Stimulated activated memory B cell treated with anti-CD40 and anti-IgM and Interleukin-4, amounts not matched to agents 10 μg/mL and 1 μg/mL and 100 μg/mL, for 72 hours (primary cell): ENCODE data around the gene MCFD2.

Source experiments
- ATAC-seq: fragments of 150-1000 bp; cut with Tn5 transposase; 2 replicates; pipeline ENCODE4 v1.10.0; 2021
- H3K27ac Mint-ChIP-seq: one replicate; pipeline ENCODE4 v1.8.0; 2022; ENCODE audit warnings: mild to moderate bottlenecking, mixed read lengths
- H3K27me3 Mint-ChIP-seq: one replicate; pipeline ENCODE4 v1.8.0; 2022; ENCODE audit warnings: mixed read lengths
- H3K36me3 Mint-ChIP-seq: one replicate; pipeline ENCODE4 v1.8.0; 2022; ENCODE audit warnings: mixed read lengths
- H3K4me1 Mint-ChIP-seq: one replicate; pipeline ENCODE4 v1.8.0; 2022; ENCODE audit warnings: mixed read lengths
- H3K4me3 Mint-ChIP-seq: one replicate; pipeline ENCODE4 v1.8.0; 2022; ENCODE audit warnings: mild to moderate bottlenecking, moderate library complexity, mixed read lengths
- H3K9me3 Mint-ChIP-seq: one replicate; pipeline ENCODE4 v1.8.0; 2022; ENCODE audit warnings: mixed read lengths

Gene MCFD2

DNA sequence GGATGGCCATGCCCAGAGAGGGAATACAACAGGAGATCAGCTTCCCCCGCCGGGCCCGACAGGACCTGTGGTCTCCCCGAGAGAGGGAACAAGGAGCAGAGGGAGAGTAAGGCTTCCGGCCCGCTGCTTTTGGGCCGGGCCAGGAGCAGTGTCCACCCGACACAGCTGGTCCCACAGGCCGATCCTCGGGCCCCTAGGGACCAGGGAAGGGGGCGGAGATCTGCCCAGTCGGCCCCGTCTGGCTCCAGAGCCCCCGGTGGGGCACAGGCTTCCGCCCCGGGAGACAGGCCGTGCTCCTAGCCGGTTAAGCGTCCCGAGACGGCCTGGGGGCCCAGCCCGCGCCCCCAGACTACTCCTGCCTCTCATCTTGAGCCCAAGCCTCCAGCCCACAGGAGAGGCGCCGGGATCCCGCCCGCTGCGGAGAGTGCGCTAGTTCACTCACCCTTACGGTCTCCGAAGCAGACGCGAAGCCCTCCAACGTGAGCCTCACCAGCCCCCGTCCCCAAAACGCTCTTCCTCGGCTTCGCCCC is at the start of gene MCFD2:
TSS of gene MCFD2 (minus strand) at position 526 of the 530 bp plus-strand sequence. CDS start 6,635 bp downstream, outside the sequence.
- ATAC-seq: peak; percentile 53
- no peaks in the 10 kb centered on the region for H3K9me3 Mint-ChIP-seq
- H3K36me3 Mint-ChIP-seq: peaks cover 11% of the 10 kb centered on the region
- peak within 1 kb of the TSS; percentile 83 for H3K4me3 Mint-ChIP-seq
- peak within 1 kb of the TSS; percentile 71 for H3K27ac Mint-ChIP-seq
- peaks cover 50% of the 10 kb centered on the region for H3K4me1 Mint-ChIP-seq
- no peaks in the 10 kb centered on the region for H3K27me3 Mint-ChIP-seq

DNA sequence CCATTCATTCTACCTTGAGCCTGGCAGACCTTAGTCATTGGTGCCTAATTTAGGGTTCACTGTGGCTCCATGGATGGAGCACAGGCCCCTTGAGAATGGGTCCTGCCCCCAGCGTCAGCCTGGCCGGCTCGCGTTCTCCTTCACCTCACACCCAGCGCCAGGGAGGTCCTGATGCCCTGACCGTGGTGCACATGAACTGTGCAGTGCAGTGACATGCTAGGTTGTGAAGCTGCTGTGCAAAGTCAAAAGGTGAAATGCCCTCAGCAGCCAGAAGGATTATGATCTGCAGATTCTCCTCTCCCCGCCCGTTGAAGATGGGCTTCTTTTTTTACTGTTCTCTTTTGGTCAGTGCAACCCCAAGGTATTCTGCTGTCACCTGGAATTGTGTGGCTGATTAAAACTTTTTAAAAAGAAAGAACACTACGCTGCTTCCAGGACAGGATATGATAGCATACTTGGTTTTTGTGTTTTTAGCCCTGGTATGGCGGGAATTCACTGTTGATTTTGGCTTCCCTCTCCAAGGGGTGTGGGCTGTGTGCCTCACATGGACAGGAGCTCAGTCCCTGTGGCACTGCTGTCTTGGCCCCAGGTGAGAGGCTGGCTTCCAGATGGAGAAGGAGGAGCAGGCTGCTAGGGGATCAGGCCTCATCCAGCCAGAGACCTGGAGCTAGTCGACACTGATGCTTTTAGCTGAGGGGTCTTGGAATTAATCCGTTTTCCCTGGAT is 49.4 kb upstream of the MCFD2 start:
- Mint-ChIP-seq H3K36me3 (peaks cover 32% of the 10 kb centered on the region), H3K27me3 (no peaks in the 10 kb centered on the region), H3K4me3 (no peak overlapping the region), H3K4me1 (peaks cover 26% of the 10 kb centered on the region), H3K27ac (peak overlapping the region; percentile 56), H3K9me3 (no peaks in the 10 kb centered on the region)
- no peak for ATAC-seq

GRCh38 chr2:46963941-46964673 is 48.5 kb upstream of the MCFD2 start:
- H3K9me3 Mint-ChIP-seq: no peaks in the 10 kb centered on the region
- no peak for ATAC-seq
- peak overlapping the region; percentile 56 for H3K27ac Mint-ChIP-seq
- H3K36me3 Mint-ChIP-seq: peaks cover 38% of the 10 kb centered on the region
- H3K27me3 Mint-ChIP-seq: no peaks in the 10 kb centered on the region
- no peak overlapping the region for H3K4me3 Mint-ChIP-seq
- peaks cover 30% of the 10 kb centered on the region for H3K4me1 Mint-ChIP-seq

DNA sequence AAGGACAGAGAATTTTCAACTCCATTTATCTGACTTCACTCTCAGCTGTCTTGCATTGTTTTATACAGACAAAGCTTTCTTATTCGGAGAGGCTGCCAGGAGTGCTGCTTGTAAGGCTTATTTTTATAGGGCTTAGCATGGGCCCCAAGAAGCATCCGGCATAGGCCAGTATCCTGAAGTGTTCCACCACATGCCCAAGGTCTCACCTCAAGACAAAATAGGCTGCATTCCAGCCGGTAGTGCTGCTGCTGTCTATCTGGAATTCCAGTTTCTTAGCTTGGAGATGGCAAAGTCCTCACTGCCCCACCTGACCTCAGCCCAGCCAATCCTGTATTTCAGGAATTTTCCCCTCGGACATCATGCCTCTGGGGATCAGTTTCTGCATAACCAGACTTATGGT is 47.6 kb upstream of the MCFD2 start:
- peaks cover 37% of the 10 kb centered on the region for H3K4me1 Mint-ChIP-seq
- no peaks in the 10 kb centered on the region for H3K9me3 Mint-ChIP-seq
- H3K27ac Mint-ChIP-seq: peak overlapping the region; percentile 56
- ATAC-seq: no peak
- no peaks in the 10 kb centered on the region for H3K27me3 Mint-ChIP-seq
- H3K4me3 Mint-ChIP-seq: no peak overlapping the region
- peaks cover 46% of the 10 kb centered on the region for H3K36me3 Mint-ChIP-seq

DNA sequence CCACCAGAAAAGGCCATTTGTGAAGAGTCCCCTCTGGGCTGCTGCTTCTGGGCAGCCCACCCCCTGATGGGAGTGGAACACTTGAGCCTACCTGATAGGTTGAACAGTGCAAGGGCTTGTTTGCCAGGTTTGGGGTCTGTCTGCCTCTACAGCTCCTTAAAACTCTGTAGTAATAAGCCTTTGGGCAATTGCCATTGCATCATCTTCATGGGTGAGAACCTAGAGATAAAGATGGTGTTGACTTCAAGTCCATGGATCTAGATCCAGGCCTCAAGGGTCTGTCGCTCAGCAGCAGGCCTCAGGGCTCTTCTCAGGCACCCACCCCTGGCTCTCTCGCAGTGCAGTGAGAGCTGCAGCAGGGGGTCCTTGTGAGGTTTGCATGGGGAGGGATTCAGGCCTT is 47.1 kb upstream of the MCFD2 start:
- Mint-ChIP-seq H3K36me3 (peaks cover 51% of the 10 kb centered on the region), H3K4me1 (peaks cover 37% of the 10 kb centered on the region), H3K9me3 (no peaks in the 10 kb centered on the region), H3K4me3 (no peak overlapping the region), H3K27me3 (no peaks in the 10 kb centered on the region), H3K27ac (no peak overlapping the region)
- no peak for ATAC-seq

- H3K27ac Mint-ChIP-seq: peak overlapping the region; percentile 0
- no peaks in the 10 kb centered on the region for H3K9me3 Mint-ChIP-seq
- no peak for ATAC-seq
- peaks cover 71% of the 10 kb centered on the region for H3K36me3 Mint-ChIP-seq
- H3K27me3 Mint-ChIP-seq: no peaks in the 10 kb centered on the region
- H3K4me3 Mint-ChIP-seq: no peak overlapping the region
- H3K4me1 Mint-ChIP-seq: peaks cover 38% of the 10 kb centered on the region
Measured at GRCh38 chr2:46960618-46961017, 45.0 kb upstream of the MCFD2 start.

DNA sequence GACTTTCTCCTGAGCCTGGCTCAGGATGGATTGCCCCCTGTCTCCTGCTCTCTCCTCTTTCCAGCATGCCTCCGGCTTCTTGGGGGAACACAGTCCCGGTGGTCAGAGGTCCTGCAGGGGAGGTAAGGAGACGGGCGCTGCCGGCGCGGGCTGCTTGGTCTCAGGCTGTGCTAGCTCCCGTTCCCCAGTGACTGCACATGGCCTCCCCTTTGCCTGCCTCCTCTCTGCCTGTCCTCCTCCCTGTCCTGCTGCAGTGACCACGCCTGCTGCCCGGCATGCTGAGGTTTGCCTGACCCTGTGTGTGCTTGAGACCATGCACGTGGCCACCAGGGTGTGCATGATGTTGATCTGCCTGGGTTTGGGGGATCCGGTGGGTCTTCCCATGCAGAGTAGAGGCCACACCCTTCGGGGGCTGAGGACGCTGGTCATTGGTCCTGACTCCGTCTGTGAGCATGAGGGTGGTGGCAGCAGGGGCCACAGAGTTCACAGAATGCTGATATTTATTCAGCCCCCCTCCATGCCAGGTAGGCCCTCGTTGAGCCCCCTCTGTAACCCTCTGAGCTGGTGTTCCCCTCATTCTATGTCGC is 42.9 kb upstream of the MCFD2 start:
- no peak overlapping the region for H3K27ac Mint-ChIP-seq
- H3K27me3 Mint-ChIP-seq: no peaks in the 10 kb centered on the region
- no peaks in the 10 kb centered on the region for H3K9me3 Mint-ChIP-seq
- H3K36me3 Mint-ChIP-seq: peaks cover 77% of the 10 kb centered on the region
- peaks cover 50% of the 10 kb centered on the region for H3K4me1 Mint-ChIP-seq
- no peak overlapping the region for H3K4me3 Mint-ChIP-seq
- no peak for ATAC-seq

GRCh38 chr2:46956981-46957531 is 41.5 kb upstream of the MCFD2 start:
- ATAC-seq: no peak
- H3K27me3 Mint-ChIP-seq: no peaks in the 10 kb centered on the region
- no peak overlapping the region for H3K27ac Mint-ChIP-seq
- H3K4me1 Mint-ChIP-seq: peaks cover 46% of the 10 kb centered on the region
- H3K9me3 Mint-ChIP-seq: no peaks in the 10 kb centered on the region
- H3K36me3 Mint-ChIP-seq: peaks cover 71% of the 10 kb centered on the region
- H3K4me3 Mint-ChIP-seq: no peak overlapping the region

- no peak for ATAC-seq
- Mint-ChIP-seq H3K36me3 (peaks cover 80% of the 10 kb centered on the region), H3K9me3 (no peaks in the 10 kb centered on the region), H3K4me1 (peaks cover 56% of the 10 kb centered on the region), H3K4me3 (no peak overlapping the region), H3K27me3 (no peaks in the 10 kb centered on the region), H3K27ac (peak overlapping the region; percentile 41)
Measured at GRCh38 chr2:46955764-46956163, 40.2 kb upstream of the MCFD2 start.

- H3K4me3 Mint-ChIP-seq: no peak overlapping the region
- H3K9me3 Mint-ChIP-seq: no peaks in the 10 kb centered on the region
- H3K27me3 Mint-ChIP-seq: no peaks in the 10 kb centered on the region
- peaks cover 58% of the 10 kb centered on the region for H3K4me1 Mint-ChIP-seq
- peak overlapping the region; percentile 41 for H3K27ac Mint-ChIP-seq
- H3K36me3 Mint-ChIP-seq: peaks cover 81% of the 10 kb centered on the region
- no peak for ATAC-seq
Measured at GRCh38 chr2:46954951-46955571, 39.5 kb upstream of the MCFD2 start.

- Mint-ChIP-seq H3K9me3 (no peaks in the 10 kb centered on the region), H3K4me3 (no peak overlapping the region), H3K36me3 (peaks cover 56% of the 10 kb centered on the region), H3K27me3 (no peaks in the 10 kb centered on the region), H3K27ac (no peak overlapping the region), H3K4me1 (peaks cover 67% of the 10 kb centered on the region)
- no peak for ATAC-seq
Measured at GRCh38 chr2:46952171-46952570, 36.6 kb upstream of the MCFD2 start.

- Mint-ChIP-seq H3K27ac (peak overlapping the region; percentile 65), H3K4me3 (peak overlapping the region; percentile 29), H3K27me3 (no peaks in the 10 kb centered on the region), H3K36me3 (peaks cover 54% of the 10 kb centered on the region), H3K9me3 (no peaks in the 10 kb centered on the region), H3K4me1 (peaks cover 72% of the 10 kb centered on the region)
- no peak for ATAC-seq
Measured at GRCh38 chr2:46951290-46952064, 35.9 kb upstream of the MCFD2 start.

GRCh38 chr2:46950314-46950713 is 34.7 kb upstream of the MCFD2 start:
- H3K4me3 Mint-ChIP-seq: no peak overlapping the region

GRCh38 chr2:46947841-46948240 is 32.2 kb upstream of the MCFD2 start:
- Mint-ChIP-seq H3K27me3 (no peaks in the 10 kb centered on the region), H3K4me3 (no peak overlapping the region), H3K36me3 (peaks cover 33% of the 10 kb centered on the region), H3K4me1 (peaks cover 87% of the 10 kb centered on the region), H3K9me3 (no peaks in the 10 kb centered on the region), H3K27ac (peak overlapping the region; percentile 24)
- no peak for ATAC-seq

More at GRCh38 chr2:46950314-46950713, 34.7 kb upstream of the MCFD2 start:
- Mint-ChIP-seq H3K4me1 (peaks cover 79% of the 10 kb centered on the region), H3K27ac (peak overlapping the region; percentile 61), H3K36me3 (peaks cover 53% of the 10 kb centered on the region), H3K27me3 (no peaks in the 10 kb centered on the region), H3K9me3 (no peaks in the 10 kb centered on the region)
- no peak for ATAC-seq
